GM12878 (cell line): ENCODE data around the gene AURKA. TPM values are rescaled to one million over a fixed set of nuclear protein-coding genes. Genes with fewer than 3 reads are reported as not detected.

Experiments used
- ATAC-seq: fragments of 200-7000 bp; cut with Tn5 transposase; 3 replicates; pipeline ENCODE4 v1.9.1; 2020; ENCODE audit warnings: mild to moderate bottlenecking, moderate library complexity
- BruUV-seq: library from RNA; stranded (reverse); fragments of 400-500 nt; replicated peaks from 2 replicates; lab custom pipeline; 2021; lab: Mats Ljungman, UMichigan
- CTCF ChIA-PET: fragments of 300-600 bp; sonication (Branson Sonifier 250); formaldehyde crosslinking; extraction: SDS; loops from one replicate; lab custom pipeline; 2021; ENCODE audit warnings: inconsistent platforms; lab: Yijun Ruan, JAX
- POLR2A ChIA-PET: fragments of 350-600 bp; formaldehyde crosslinking; extraction: SDS; loops from one replicate; lab custom pipeline; 2021; ENCODE audit warnings: inconsistent platforms; lab: Charles Lee
- RAD21 ChIA-PET: fragments of 300-600 bp; sonication (Branson Sonifier 250); formaldehyde crosslinking; loops from one replicate; lab custom pipeline; 2023; ENCODE audit warnings: antibody characterized with exemption; ENCODE audit not compliant: unreplicated experiment; lab: Charles Lee
- SMC1A ChIA-PET: fragments of 300-600 bp; sonication (Branson Sonifier 250); formaldehyde crosslinking; loops from one replicate; lab custom pipeline; 2023; ENCODE audit not compliant: unreplicated experiment, uncharacterized antibody; lab: Charles Lee
- DNase-seq: peaks from one replicate; pipeline ENCODE4 v3.0.0-alpha.2; 2011; ENCODE audit warnings: low read depth, low spot score
- FAIRE-seq: peaks from 3 replicates; lab custom pipeline; 2011; peaks lifted over from hg19 to GRCh38; lab: Jason Lieb, UNC
- H2AFZ ChIP-seq: 2 replicates; pipeline ENCODE4 v1.6.0; 2011; ENCODE audit warnings: low read depth, low read length, control low read depth; ENCODE audit not compliant: control insufficient read depth
- H3K27ac ChIP-seq: 2 replicates; pipeline ENCODE4 v1.5.1; 2011; ENCODE audit warnings: control low read depth; ENCODE audit not compliant: control insufficient read depth, insufficient read depth
- H3K27me3 ChIP-seq, 2 experiments: replicated peaks in 1 of 2; 2 replicates each; pipeline versions ENCODE4 v1.6.0 to v1.6.1; 2011; ENCODE audit warnings: low read length in 1 of 2; ENCODE audit not compliant: control insufficient read depth in 2 of 2, insufficient read depth in 2 of 2
- H3K36me3 ChIP-seq, 2 experiments: 2 replicates each; pipeline ENCODE4 v1.5.1; 2011; ENCODE audit warnings: low read length in 1 of 2; ENCODE audit not compliant: control insufficient read depth in 2 of 2, insufficient read depth in 2 of 2
- H3K4me1 ChIP-seq: 2 replicates; pipeline ENCODE4 v1.6.1; 2011; ENCODE audit warnings: mild to moderate bottlenecking, low read length, moderate library complexity, mixed read lengths; ENCODE audit not compliant: control insufficient read depth, insufficient read depth
- H3K4me2 ChIP-seq: 2 replicates; pipeline ENCODE4 v1.6.0; 2011; ENCODE audit warnings: control low read depth; ENCODE audit not compliant: control insufficient read depth, insufficient read depth
- H3K4me3 ChIP-seq: fragments of 200-600 bp; sonication (generic); 2 replicates; pipeline ENCODE4 v1.5.1; 2016
- H3K79me2 ChIP-seq: 2 replicates; pipeline ENCODE4 v1.6.0; 2011; ENCODE audit warnings: low read length; ENCODE audit not compliant: control insufficient read depth, insufficient read depth
- H3K9ac ChIP-seq: 2 replicates; pipeline ENCODE4 v1.8.0; 2011; ENCODE audit warnings: low read length, control low read depth, mixed read lengths; ENCODE audit not compliant: control insufficient read depth, insufficient read depth
- H3K9me3 ChIP-seq: replicated peaks from 3 replicates; pipeline ENCODE4 v1.5.1; 2011; ENCODE audit warnings: mild to moderate bottlenecking, low read length; ENCODE audit not compliant: control insufficient read depth, insufficient read depth
- H4K20me1 ChIP-seq: 2 replicates; pipeline ENCODE4 v1.6.0; 2011; ENCODE audit not compliant: control insufficient read depth, insufficient read depth
- BACH1 ChIP-seq: fragments of 450-650 bp; IDR thresholded peaks from 2 replicates; pipeline ENCODE4 v1.6.1; 2017; ENCODE audit warnings: mild to moderate bottlenecking, borderline replicate concordance
- FOXM1 ChIP-seq: IDR thresholded peaks from 2 replicates; pipeline ENCODE4 v1.6.1; 2012; ENCODE audit warnings: low read depth, mild to moderate bottlenecking, inconsistent platforms, low read length, moderate library complexity
- HDAC2 ChIP-seq: fragments of 200-600 bp; sonication (generic); IDR thresholded peaks from 2 replicates; pipeline ENCODE4 v1.6.1; 2017
- PAX8 ChIP-seq: fragments of 450-650 bp; IDR thresholded peaks from 2 replicates; pipeline ENCODE4 v1.6.1; 2017; ENCODE audit warnings: mild to moderate bottlenecking, moderate library complexity
- POLR2A ChIP-seq: IDR thresholded peaks from 2 replicates; pipeline ENCODE4 v1.6.1; 2011; ENCODE audit warnings: low read depth, mild to moderate bottlenecking, low read length
- TAF1 ChIP-seq: IDR thresholded peaks from 2 replicates; pipeline ENCODE4 v1.6.1; 2011; ENCODE audit warnings: mild to moderate bottlenecking, low read depth, low read length, borderline replicate concordance
- WGBS: methylation state at CpG from one replicate; pipeline ENCODE4 v1.1.6; 2016; ENCODE audit warnings: low lambda C conversion rate; ENCODE audit not compliant: insufficient replicate concordance, insufficient coverage; ENCODE audit errors: missing lambda C conversion rate; 5-methylcytosine and 5-hydroxymethylcytosine counted together
- in situ Hi-C: fragments of 300-500 bp; cut with MboI; formaldehyde crosslinking; loops from 9 replicates; pipeline ENCODE4 v1.14.3; 2018; ENCODE audit warnings: mixed read lengths
- intact Hi-C: fragments of 100-400 bp; cut with micrococcal nuclease; formaldehyde crosslinking; loops from one replicate; pipeline ENCODE4 v1.14.2; 2022; ENCODE audit not compliant: unreplicated experiment
- polyA plus RNA-seq, 11 experiments: library from polyadenylated mRNA; depleted of rRNA in 4 of 11; unstranded in 6 of 11; stranded (reverse) in 5 of 11; fragments of >200 nt; fragmentation: Nextera tagmentation in 4 of 11; fragmentation: Illumina TruSeq in 1 of 11; extraction: Ambion mirVana in 4 of 11; extraction: Trizol in 1 of 11; gene quantifications; 1 replicate in 1 of 11; 2 replicates in 10 of 11; pipeline versions ENCODE4 v1.2.1 to v1.2.3, GENCODE V29; 2011 to 2016; ENCODE audit warnings: inconsistent platforms in 2 of 11, missing spikeins in 2 of 11, low read depth in 1 of 11
- total RNA-seq, 4 experiments: library from RNA; depleted of rRNA in 3 of 4; stranded (reverse); fragments of >200 nt in 3 of 4; fragmentation: Illumina TruSeq in 1 of 4; extraction: Trizol in 1 of 4; gene quantifications; 2 replicates each; pipeline versions ENCODE4 v1.2.1 to v1.2.3, GENCODE V29; 2013 to 2021
- TF ChIP-seq, protein P1 (sequence below): IDR thresholded peaks from 2 replicates; pipeline ENCODE4 v1.6.1; 2012; ENCODE audit warnings: low read depth, low read length, improper control_type of control experiment
- TF ChIP-seq, protein P2 (sequence below): IDR thresholded peaks from 2 replicates; pipeline ENCODE4 v1.6.1; 2011; ENCODE audit warnings: low read depth, mild to moderate bottlenecking, low read length, moderate library complexity, borderline replicate concordance; ENCODE audit errors: extremely low read depth
- TF ChIP-seq, protein P3 (sequence below): fragments of 450-650 bp; IDR thresholded peaks from 2 replicates; pipeline ENCODE4 v1.6.1; 2018; ENCODE audit warnings: mild to moderate bottlenecking, low read depth, moderate library complexity; ENCODE audit not compliant: partially characterized antibody
- TF ChIP-seq, protein P4 (sequence below): IDR thresholded peaks from 2 replicates; pipeline ENCODE4 v1.6.1; 2011; ENCODE audit warnings: mild to moderate bottlenecking, low read depth, low read length, moderate library complexity; ENCODE audit not compliant: insufficient replicate concordance

Gene AURKA
- total and polyA plus RNA-seq, 10 of the 15 experiments (the other 5 are each of a cell fraction or from before 2014, with no cell fraction given) = 57.3 to 122 (median 73.4) TPM

DNA sequence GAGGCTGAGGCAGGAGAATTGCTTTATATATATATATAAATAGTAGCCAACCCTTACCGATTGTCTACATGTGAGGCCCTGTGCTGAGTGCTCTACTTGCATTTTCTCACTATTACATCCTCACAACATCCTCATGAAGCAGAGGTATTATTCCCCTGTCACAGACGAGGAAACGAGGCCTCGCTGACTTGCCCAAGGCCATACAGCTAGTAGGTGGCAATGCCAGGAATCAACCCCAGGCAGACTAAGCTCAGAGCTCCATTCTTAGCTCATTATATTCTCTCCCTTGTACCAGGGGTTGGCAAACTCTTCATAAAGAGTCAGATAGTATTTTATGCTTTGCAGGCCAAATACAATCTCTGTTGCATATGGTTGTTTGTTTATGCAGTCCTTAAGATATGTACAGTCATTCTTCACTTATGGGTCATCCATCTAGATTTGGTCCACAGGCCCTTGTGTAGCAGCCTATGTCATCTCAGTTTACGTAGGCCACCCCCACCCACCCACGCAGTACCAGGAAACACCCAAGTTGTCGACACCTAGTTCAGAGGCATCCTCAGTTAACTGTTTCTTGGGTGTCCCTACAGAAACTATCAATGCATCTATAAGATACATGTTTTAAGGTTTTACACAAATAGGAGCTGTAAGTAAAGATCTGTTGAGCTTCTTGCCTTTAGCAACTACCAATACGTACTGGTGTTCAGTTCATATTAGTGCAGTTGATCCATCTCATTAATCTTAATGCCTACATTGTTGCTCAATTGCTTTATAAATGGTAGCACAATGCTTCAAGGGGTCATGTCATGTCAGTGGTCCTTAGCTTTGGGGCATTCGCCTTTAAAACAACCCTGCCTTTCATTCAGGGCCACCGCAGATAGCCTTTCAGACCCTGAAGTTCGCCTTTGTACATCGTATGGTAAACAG lies 23.1 kb upstream of the AURKA start:
- H3K36me3 ChIP-seq = no peaks in the 10 kb centered on the region
- TF ChIP-seq, protein P1, sequence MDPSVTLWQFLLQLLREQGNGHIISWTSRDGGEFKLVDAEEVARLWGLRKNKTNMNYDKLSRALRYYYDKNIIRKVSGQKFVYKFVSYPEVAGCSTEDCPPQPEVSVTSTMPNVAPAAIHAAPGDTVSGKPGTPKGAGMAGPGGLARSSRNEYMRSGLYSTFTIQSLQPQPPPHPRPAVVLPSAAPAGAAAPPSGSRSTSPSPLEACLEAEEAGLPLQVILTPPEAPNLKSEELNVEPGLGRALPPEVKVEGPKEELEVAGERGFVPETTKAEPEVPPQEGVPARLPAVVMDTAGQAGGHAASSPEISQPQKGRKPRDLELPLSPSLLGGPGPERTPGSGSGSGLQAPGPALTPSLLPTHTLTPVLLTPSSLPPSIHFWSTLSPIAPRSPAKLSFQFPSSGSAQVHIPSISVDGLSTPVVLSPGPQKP = no peak
- TF ChIP-seq, protein P2, sequence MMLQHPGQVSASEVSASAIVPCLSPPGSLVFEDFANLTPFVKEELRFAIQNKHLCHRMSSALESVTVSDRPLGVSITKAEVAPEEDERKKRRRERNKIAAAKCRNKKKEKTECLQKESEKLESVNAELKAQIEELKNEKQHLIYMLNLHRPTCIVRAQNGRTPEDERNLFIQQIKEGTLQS = no peak
- TF ChIP-seq PAX8 (no peak), HDAC2 (no peak), FOXM1 (no peak), TAF1 (no peak), POLR2A (no peak), BACH1 (no peak)
- TF ChIP-seq, protein P3, sequence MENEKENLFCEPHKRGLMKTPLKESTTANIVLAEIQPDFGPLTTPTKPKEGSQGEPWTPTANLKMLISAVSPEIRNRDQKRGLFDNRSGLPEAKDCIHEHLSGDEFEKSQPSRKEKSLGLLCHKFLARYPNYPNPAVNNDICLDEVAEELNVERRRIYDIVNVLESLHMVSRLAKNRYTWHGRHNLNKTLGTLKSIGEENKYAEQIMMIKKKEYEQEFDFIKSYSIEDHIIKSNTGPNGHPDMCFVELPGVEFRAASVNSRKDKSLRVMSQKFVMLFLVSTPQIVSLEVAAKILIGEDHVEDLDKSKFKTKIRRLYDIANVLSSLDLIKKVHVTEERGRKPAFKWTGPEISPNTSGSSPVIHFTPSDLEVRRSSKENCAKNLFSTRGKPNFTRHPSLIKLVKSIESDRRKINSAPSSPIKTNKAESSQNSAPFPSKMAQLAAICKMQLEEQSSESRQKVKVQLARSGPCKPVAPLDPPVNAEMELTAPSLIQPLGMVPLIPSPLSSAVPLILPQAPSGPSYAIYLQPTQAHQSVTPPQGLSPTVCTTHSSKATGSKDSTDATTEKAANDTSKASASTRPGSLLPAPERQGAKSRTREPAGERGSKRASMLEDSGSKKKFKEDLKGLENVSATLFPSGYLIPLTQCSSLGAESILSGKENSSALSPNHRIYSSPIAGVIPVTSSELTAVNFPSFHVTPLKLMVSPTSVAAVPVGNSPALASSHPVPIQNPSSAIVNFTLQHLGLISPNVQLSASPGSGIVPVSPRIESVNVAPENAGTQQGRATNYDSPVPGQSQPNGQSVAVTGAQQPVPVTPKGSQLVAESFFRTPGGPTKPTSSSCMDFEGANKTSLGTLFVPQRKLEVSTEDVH = no peak
- TF ChIP-seq, protein P4, sequence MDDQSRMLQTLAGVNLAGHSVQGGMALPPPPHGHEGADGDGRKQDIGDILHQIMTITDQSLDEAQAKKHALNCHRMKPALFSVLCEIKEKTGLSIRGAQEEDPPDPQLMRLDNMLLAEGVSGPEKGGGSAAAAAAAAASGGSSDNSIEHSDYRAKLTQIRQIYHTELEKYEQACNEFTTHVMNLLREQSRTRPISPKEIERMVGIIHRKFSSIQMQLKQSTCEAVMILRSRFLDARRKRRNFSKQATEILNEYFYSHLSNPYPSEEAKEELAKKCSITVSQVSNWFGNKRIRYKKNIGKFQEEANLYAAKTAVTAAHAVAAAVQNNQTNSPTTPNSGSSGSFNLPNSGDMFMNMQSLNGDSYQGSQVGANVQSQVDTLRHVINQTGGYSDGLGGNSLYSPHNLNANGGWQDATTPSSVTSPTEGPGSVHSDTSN = no peak
- no peak overlapping the region for H3K4me2 ChIP-seq
- no peak overlapping the region for H3K9ac ChIP-seq
- ChIA-PET SMC1A (interaction anchor here (1.0 to 1.4 kb wide), 3 partner anchors 9 to 61 kb away, joined by 3 to 5 read pairs (median 3); no protein-coding TSS in a partner anchor), CTCF (no interaction called here), RAD21 (interaction anchor here (1.2 kb wide), 1 partner anchor 17 kb away, joined by 3 read pairs; no protein-coding TSS in a partner anchor), POLR2A (no interaction called here)
- no peaks in the 10 kb centered on the region for H3K9me3 ChIP-seq
- no peaks in the 10 kb centered on the region for H3K79me2 ChIP-seq
- intact Hi-C loops (no loop called here), in situ Hi-C loops (no loop called here)
- no peak overlapping the region for H2AFZ ChIP-seq
- 90% methylated on average over 12 of the region's 12 CpGs for WGBS
- no peak overlapping the region for H3K4me3 ChIP-seq
- no TSS peak for BruUV-seq
- FAIRE-seq (no peak), ATAC-seq (no peak), DNase-seq (no peak)
- no peak overlapping the region for H3K27ac ChIP-seq
- H3K4me1 ChIP-seq = peaks cover 6% of the 10 kb centered on the region; the same call in 1 of the 2 replicates
- no peaks in the 10 kb centered on the region for H3K27me3 ChIP-seq
- H4K20me1 ChIP-seq = no peaks in the 10 kb centered on the region
